ENCODE measurements around the gene SMAP2.

Gene SMAP2

DNA sequence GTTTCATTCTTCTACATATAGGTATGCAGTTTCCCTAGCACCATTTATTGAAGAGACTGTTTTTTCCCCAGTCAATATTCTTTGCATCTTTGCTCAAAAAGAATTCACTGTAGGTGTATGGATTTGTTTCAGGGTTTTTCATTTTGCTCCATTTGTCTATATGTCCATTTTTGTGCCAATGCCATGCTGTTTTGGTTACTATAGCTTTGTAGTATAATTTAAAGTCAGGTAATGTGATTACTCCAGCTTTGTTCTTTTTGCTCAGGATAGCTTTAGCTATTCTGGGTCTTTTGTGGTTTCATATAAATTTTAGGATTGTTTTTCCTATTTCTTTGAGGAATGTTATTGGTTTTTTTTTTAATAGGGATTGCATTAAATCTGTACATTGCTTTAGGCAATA is 15.9 kb upstream of the SMAP2 start:
- TF ChIP-seq GATA1 (IDR thresholded peaks at IDR 0.05; ENCODE audit: low read depth, low read length) (no peak), POLR2A (IDR thresholded peaks at IDR 0.05; ENCODE audit: low read length) (no peak)
- no peak for DNase-seq

DNA sequence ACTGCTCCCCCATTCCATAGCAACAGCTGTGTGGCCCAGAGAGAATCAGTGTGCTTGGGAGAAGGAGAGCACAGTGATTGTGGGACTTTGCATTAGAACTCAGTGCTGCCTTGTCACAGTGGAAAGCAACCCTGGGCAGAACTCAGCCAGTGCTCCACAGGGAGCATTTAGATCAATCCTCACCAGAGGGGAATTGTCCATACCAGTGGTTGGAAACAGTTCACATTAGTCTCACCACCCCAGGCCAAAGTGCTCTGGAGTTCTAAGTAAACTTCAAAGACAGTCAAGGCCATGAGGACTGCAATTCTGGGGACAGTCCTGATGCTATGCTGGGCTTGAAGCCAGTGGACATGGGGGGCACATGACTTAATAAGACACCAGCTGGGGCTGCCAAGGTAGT is 12.9 kb upstream of the SMAP2 start:
- no peak for DNase-seq
- TF ChIP-seq POLR2A (IDR thresholded peaks at IDR 0.05; ENCODE audit: low read length): no peak
- no peak for TF ChIP-seq GATA1 (IDR thresholded peaks at IDR 0.05; ENCODE audit: low read depth, low read length)

DNA sequence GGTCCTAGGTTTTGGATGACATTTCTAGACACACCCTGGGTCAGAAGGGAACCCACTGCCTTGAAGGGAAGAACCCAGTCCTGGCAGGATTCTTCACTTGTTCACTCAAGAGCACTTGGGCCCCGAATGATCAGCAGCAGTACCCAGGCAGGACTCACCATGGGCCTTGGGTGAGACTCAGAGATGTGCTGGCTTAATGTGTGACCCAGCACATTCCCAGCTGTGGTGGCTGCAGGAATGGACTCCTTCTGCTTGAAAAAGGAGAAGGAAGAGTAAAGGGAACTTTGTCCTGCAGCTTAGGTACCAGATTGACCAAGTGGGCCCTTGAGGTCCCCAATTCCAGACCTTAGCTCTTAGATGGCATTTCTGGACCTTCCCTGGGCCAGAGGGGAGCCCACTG is 12.3 kb upstream of the SMAP2 start:
- TF ChIP-seq POLR2A (IDR thresholded peaks at IDR 0.05; ENCODE audit: low read length) (no peak), GATA1 (IDR thresholded peaks at IDR 0.05; ENCODE audit: low read depth, low read length) (no peak)
- no peak for DNase-seq

DNA sequence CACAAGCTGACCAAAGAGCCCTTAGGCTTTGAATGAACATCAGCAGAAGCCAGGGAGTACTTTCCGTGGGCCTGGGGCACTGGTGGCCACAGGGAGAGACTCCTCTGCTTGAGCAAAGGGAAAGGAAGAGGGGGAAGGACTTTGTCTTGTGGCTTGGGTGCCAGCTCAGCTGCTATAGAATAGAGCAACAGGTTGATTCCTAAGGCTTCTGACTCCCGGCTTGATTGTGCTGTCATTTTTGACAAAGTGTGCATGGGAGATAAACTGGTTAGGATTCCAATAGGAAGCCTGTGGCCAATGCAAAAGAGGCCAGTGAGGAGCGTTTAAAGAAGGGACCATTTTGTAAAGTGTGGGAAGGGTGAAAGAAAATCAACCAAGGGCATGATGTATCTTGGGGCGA is 11.9 kb upstream of the SMAP2 start:
- TF ChIP-seq POLR2A (IDR thresholded peaks at IDR 0.05; ENCODE audit: low read length): no peak
- TF ChIP-seq GATA1 (IDR thresholded peaks at IDR 0.05; ENCODE audit: low read depth, low read length): no peak
- DNase-seq: no peak

DNA sequence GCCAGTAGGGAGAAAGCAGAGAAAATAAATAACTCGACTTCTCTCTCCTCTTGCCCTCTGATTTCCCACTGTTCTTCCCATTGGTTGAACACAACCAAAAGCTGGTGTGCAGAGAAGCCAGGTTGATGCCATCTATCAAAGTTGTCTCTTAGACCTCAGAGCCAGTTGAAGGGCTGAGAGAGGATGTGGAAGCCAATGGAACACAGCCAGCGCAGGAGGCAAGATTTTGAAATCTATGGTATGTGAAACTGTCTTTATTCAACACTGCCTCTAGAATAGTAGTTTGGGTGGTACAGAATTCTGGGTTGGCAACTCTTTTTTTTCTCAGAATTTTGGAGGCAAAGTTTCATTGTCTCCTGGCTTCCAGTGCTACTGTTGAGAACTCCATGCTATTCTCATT is 11.3 kb upstream of the SMAP2 start:
- TF ChIP-seq GATA1 (IDR thresholded peaks at IDR 0.05; ENCODE audit: low read depth, low read length) (no peak), POLR2A (IDR thresholded peaks at IDR 0.05; ENCODE audit: low read length) (no peak)
- DNase-seq: no peak

DNA sequence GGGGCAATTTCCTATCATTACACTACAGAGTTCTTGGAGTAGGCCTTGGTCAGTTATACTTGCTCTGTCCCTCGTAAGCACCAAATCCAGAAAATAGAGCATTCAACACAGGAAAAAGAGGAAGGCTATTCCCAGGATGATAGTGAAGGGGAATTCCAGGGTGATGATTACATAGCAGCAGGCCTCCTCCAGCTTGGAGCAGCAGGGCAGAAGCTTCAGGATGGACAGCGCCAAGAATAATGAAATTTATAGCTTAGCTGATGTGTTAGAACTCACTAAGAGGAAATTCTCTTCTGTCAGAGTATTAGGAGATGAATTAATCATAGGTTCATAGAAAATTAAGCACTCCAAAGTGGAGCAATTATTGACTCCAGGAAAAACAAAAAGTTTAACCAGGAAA is 10.8 kb upstream of the SMAP2 start:
- no peak for DNase-seq
- TF ChIP-seq GATA1 (IDR thresholded peaks at IDR 0.05; ENCODE audit: low read depth, low read length) (no peak), POLR2A (IDR thresholded peaks at IDR 0.05; ENCODE audit: low read length) (no peak)

DNA sequence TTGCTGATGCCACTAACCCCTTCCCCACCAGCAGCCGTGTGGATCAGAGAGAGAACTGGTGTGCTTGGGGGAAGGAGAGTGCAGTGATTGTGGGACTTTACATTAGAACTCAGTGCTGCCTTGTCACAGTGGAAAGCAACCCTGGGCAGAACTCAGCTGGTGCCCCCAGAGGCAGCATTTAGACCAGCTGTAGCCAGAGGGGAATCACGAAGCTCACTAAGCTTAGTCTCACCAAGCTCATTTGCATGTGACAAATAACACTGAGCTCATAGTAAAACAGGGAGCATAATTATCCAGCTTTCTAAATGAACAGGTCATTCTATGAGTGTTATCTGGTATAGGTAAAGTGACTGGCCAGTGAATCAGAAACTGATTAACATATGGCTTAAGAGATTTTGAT is 9.8 kb upstream of the SMAP2 start:
- no peak for TF ChIP-seq POLR2A (IDR thresholded peaks at IDR 0.05; ENCODE audit: low read length)
- DNase-seq: no peak

DNA sequence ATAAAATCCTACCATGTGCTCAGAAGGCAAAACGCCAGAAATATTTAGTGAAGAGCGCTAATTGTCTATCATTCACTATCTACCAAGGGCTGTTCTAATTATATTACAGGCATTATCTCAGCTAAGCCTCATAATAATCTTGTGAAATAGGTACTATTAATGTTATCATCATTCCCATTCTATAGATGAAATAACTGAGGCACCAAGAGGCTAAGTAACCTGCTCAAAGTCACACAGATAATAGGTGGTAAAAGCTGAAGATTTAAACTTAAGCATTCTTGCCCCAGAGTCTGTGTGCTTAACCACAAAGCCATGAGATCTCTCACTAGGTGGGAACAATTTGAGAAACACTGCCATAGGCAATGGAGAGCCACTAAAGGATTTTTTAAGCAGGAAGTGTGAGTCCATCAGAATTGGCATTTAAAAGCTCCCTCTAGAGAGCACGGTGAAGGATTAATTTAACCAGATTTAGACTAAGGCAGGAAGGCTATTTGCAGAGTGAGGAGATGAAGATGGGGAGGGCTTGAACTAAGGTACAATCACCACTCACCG is 1.7 kb upstream of the SMAP2 start:
- TF ChIP-seq GATA1 (IDR thresholded peaks at IDR 0.05; ENCODE audit: low read depth, low read length) (no peak), POLR2A (IDR thresholded peaks at IDR 0.05; ENCODE audit: low read length) (no peak)
- DNase-seq: no peak

DNA sequence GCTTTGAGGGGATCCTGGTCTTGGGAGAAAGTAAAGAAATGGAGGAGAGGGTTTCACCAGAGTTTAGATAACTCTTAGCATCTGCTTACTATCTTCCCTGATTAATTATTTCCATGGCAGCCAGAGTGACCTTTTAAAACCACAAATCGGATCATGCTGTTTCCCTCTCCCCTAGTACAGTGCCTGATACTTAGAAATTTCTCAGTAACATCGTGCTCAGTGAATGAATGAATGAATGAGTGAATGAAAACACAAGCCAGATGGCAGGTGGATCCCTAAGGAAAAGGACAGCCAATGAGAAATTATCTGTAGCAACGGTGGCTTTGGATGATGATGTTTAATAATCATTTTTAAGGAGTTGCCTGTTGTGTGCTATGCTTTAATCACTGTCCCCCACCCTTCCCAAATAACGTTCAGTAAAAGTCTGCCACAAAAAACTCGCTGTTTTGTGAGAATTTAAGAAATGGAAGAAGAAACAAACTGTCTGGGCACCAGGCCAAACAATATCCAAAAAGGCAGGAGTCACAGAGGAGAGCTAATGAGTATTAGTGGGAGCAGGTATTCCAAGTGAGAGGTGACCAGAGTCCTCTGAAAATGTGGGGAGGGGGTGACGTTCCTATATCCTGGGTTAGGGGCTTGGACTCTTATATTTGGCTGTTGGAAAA is 737 bp upstream of the SMAP2 start:
- TF ChIP-seq GATA1 (IDR thresholded peaks at IDR 0.05; ENCODE audit: low read depth, low read length) (no peak), POLR2A (IDR thresholded peaks at IDR 0.05; ENCODE audit: low read length) (no peak)

DNA sequence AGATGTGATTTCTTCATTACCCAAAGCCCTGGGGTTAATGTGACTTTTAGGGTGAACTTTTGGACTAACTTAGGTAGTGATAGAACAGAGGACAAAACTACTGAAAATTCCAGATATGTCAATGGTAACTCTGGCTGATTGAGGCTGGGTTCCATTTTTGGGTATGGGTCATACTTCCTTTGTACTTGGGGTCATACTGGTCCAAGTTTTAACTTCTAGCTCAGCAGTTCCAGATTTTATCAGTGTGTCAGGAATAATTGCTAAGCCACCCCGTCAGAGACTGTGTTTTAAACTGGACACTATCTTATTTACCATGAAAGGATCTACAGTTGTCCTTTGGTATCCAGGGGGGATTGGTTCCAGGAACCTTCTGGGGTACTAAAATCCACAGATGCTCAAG is 4.0 kb downstream of the SMAP2 start:
- TF ChIP-seq POLR2A (IDR thresholded peaks at IDR 0.05; ENCODE audit: low read length): no peak
- TF ChIP-seq GATA1 (IDR thresholded peaks at IDR 0.05; ENCODE audit: low read depth, low read length): no peak
- DNase-seq: no peak

More for the DNA sequence above, 737 bp upstream of the SMAP2 start:
- peak in 1 of 2 experiments; percentile 45 for DNase-seq

DNA sequence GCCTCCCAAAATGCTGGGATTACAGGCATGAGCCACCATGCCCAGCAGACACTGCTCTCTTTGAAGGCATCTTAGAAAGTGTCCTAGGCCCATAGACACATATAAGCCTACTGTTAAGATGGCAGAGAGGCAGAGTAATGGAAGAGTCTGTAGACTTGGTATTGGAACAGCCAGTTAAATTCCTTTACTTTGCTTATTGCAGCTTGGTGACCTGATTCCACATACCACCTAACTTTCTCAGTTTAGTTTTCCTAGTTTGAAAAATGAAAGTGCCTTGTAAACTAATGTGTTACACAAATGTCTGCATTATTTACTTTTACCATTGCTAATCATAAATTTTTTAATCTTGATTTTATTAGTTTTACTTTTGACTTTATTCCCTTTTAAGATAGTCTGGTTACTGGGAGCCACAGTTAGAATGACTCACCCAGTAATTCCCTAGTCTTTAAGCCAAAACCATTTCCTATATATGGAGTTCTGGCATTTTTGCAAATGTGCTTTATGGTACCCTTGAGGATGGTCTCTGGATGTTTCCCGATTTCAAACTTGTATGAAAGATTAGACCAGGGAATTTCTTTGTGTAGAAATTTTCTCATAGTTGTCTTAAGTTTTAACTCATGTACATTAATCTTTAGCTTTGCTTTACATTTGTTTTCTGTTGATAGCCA is 6.4 kb downstream of the SMAP2 start:
- TF ChIP-seq POLR2A (IDR thresholded peaks at IDR 0.05; ENCODE audit: low read length) (no peak), GATA1 (IDR thresholded peaks at IDR 0.05; ENCODE audit: low read depth, low read length) (no peak)
- DNase-seq: no peak

DNA sequence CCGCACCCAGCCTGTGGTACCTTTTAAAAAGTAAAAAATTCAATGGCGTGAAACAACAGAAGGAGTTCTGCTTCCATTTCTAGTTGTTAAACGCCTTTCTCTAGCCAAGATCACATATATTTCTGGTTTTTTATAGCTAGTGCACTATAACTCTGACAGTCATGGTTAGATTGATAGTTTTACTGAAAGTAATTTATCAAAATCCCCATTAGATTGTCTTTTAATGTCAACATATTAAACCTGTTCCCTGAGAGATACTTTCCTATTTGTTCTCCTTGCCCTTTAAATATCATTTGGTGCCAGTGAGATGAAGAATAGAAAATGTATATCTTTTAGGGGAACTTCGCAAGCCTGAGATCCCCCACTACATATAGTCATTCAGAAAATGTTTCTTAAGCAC is 7.3 kb downstream of the SMAP2 start:
- DNase-seq: no peak
- TF ChIP-seq POLR2A (IDR thresholded peaks at IDR 0.05; ENCODE audit: low read length) (no peak), GATA1 (IDR thresholded peaks at IDR 0.05; ENCODE audit: low read depth, low read length) (no peak)

DNA sequence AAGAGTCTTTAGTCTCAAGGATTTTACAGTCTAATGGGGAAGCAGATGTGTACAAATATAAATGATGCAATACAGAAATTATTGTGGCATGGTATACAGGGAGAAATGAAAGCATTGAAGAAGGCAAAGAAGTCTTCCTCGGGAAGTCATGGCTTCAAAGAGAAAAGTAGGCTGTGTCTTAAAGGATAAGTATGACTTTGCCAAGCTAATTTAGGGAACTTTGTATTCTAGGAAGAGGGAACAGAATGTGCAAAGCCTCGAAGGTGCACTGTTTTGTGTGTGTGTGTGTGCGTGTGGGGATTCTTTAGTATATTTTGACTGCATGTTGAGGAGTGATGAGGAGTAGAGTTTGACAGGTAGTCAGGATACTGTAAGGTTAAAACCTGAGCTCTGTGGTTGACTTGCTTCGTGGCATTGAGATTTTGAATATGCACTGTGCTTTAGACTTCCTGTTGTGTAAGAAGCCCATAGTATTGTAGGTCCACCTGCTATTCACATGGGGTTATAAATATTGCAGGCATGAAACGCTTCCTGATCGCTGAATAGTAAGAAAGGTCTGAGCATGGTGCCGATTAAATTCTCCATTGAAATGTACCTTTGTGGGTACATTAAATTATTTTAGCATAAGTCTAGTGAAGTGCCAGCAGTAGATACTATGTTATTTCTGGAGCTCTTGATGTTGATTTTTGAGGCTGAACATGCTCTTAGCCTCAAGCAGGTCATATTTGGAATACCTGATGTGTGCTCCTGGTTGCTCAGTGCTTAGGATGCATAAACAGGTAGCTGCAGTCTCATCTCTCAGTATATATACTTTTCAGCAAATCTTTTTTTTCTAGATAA is 8.0 kb downstream of the SMAP2 start:
- DNase-seq: peak; percentile 42 to 63

DNA sequence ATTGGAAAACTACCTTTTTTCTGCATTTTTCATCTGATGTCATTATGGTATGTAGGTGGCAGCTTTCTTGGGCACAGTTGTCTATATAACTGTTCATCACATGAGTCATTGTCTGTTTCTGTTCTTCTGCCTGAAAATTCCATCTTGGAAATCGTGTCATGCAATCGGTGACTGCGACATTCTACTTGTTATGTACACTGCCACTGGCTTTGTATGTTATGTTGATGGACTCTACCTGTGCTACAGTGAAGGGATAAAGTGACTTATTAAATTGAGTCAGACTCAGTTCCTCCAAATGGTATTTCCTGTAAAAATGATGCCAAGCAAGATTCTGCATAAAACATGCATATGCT is 8.6 kb downstream of the SMAP2 start:
- peak; percentile 32 to 62 for DNase-seq
- no peak for TF ChIP-seq GATA1 (IDR thresholded peaks at IDR 0.05; ENCODE audit: low read depth, low read length)

More for the DNA sequence above, 8.0 kb downstream of the SMAP2 start:
- TF ChIP-seq GATA1 (IDR thresholded peaks at IDR 0.05; ENCODE audit: low read depth, low read length) (no peak), POLR2A (IDR thresholded peaks at IDR 0.05; ENCODE audit: low read length) (no peak)

Data from erythroblast (primary cell).